IgD-negative memory B cell (primary cell): Measurements from ENCODE around the gene KIF5A. TPM values are rescaled to one million over a fixed set of nuclear protein-coding genes. Genes with fewer than 3 reads are reported as not detected.

Experiments
- H3K27ac Mint-ChIP-seq, 3 donors: one replicate each; pipeline ENCODE4 v1.8.0; 2020 to 2022; ENCODE audit warnings: mild to moderate bottlenecking in 3 of 3, mixed read lengths in 3 of 3, moderate library complexity in 1 of 3
- H3K27me3 Mint-ChIP-seq: one replicate; pipeline ENCODE4 v1.8.0; 2021; ENCODE audit warnings: mixed read lengths
- H3K36me3 Mint-ChIP-seq: one replicate; pipeline ENCODE4 v1.8.0; 2020; ENCODE audit warnings: mild to moderate bottlenecking, mixed read lengths
- H3K4me1 Mint-ChIP-seq, 3 donors: one replicate each; pipeline ENCODE4 v1.8.0; 2020 to 2022; ENCODE audit warnings: mixed read lengths in 3 of 3, mild to moderate bottlenecking in 1 of 3
- H3K4me3 Mint-ChIP-seq, 4 donors: one replicate each; pipeline ENCODE4 v1.8.0; 2020 to 2022; ENCODE audit warnings: mild to moderate bottlenecking in 4 of 4, mixed read lengths in 4 of 4, moderate library complexity in 3 of 4
- H3K9me3 Mint-ChIP-seq, 3 donors: one replicate each; pipeline ENCODE4 v1.8.0; 2020 to 2021; ENCODE audit warnings: mixed read lengths in 3 of 3, mild to moderate bottlenecking in 1 of 3
- polyA plus RNA-seq: library from polyadenylated mRNA; unstranded; fragments of 300-500 nt; fragmentation: Illumina TruSeq; gene quantifications from one replicate; pipeline ENCODE4 v1.2.3, GENCODE V29; 2021

KIF5A gene
- polyA plus RNA-seq, 1 donor from 2014 or later: not detected

DNA sequence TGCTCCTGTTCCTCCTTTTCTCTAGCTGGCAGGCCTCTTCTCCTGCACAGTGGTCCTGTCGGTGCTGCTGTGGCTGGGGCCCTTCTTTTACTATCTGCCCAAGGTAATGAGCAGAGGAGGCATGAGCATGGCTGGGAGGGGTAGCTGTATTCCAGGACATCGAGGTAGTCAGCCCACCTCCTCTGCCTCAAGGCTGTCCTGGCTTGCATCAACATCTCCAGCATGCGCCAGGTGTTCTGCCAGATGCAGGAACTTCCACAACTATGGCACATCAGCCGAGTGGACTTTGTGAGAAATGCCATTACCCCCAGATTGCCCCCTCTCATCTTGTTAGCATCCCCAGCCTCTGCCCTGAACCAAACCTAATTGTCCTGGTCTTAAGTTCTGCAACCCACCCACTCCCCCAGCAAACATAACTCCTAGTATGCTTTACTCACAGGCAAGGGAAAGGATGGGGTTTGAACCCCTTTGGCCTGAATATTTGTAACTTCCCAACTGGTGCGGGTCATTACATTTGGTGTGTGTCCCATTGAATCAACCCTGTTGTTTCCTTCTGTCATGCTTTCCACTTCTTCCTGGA is 74.1 kb downstream of the KIF5A start:
- H3K27me3 Mint-ChIP-seq: peaks cover 85% of the 10 kb centered on the region
- no peak overlapping the region for H3K4me3 Mint-ChIP-seq
- peaks cover 18 to 28% (median 19%) of the 10 kb centered on the region in 3 donors for H3K4me1 Mint-ChIP-seq
- H3K36me3 Mint-ChIP-seq: no peaks in the 10 kb centered on the region
- no peak overlapping the region for H3K27ac Mint-ChIP-seq
- H3K9me3 Mint-ChIP-seq: no peaks in the 10 kb centered on the region

DNA sequence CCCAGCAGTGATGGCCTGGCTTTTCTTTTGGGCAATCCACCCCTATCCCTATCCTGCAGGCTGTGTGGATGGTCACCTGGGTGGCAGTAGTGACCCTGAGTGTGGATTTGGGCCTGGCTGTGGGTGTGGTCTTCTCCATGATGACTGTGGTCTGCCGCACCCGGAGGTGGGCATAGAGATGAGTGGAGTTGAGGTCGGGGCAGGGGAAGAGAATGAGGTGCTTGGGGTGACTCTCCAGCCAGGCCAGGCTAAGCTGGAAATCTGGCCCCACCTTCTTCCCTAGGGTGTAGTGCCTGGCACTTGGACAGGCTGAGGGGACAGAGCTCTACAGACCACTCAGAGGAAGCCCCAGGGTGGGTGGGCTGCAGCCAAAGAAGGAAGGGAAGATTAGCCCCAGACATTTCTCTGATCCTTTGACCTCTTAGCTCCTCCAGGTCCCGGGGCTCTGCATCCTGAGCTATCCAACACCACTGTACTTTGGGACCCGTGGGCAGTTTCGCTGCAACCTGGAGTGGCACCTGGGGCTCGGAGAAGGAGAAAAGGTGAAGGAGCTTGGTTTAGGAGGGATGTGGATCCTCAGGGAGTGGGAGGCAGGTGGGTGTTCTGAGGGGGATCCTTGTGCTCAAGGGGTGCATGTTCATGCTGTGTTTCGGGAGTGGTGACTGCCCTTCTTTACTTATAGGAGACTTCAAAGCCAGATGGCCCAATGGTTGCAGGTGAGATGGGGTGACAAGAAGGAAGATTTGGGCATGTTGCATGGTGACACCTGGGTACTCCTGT is 74.8 kb downstream of the KIF5A start:
- Mint-ChIP-seq H3K27ac (no peak overlapping the region), H3K36me3 (peaks cover 1% of the 10 kb centered on the region), H3K9me3 (no peaks in the 10 kb centered on the region), H3K4me1 (peaks cover 15 to 25% (median 19%) of the 10 kb centered on the region in 3 donors), H3K27me3 (peaks cover 82% of the 10 kb centered on the region), H3K4me3 (peak overlapping the region in 1 of 4 donors; percentile 14)

DNA sequence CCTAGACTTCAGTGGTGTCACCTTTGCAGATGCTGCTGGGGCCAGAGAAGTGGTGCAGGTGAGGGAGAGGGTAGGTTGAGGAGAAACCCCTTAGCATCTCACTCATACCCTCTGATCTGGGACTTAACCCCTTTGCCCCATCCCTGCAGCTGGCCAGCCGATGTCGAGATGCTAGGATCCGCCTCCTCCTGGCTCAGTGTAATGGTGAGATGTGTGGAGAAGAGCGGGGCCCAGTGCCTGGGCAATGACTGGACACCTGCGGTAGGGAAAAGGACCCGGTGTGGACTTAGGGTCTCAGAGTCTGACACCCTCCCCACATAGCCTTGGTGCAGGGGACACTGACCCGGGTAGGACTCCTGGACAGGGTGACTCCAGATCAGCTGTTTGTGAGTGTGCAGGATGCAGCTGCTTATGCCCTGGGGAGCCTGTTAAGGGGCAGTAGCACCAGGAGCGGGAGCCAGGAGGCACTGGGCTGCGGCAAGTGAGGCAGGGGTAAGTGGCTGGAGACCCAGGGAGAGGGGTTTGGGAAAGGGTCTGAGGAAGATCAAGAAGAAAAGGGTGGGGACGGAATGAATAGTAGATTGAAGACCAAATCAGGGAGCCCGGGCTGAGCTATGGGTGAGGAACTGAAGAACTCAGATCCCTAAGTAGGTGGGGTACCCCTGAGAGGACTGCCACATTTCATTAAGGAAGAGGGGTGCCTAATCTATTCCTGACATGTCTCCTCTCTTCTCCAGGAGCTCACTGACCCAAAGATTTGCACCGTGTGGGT is 75.6 kb downstream of the KIF5A start:
- no peaks in the 10 kb centered on the region for H3K9me3 Mint-ChIP-seq
- H3K27me3 Mint-ChIP-seq: peaks cover 82% of the 10 kb centered on the region
- H3K4me3 Mint-ChIP-seq: peak overlapping the region in 1 of 4 donors; percentile 14
- peaks cover 10 to 22% (median 16%) of the 10 kb centered on the region in 3 donors for H3K4me1 Mint-ChIP-seq
- H3K36me3 Mint-ChIP-seq: peaks cover 1% of the 10 kb centered on the region
- peak overlapping the region in 1 of 3 donors; percentile 59 for H3K27ac Mint-ChIP-seq

DNA sequence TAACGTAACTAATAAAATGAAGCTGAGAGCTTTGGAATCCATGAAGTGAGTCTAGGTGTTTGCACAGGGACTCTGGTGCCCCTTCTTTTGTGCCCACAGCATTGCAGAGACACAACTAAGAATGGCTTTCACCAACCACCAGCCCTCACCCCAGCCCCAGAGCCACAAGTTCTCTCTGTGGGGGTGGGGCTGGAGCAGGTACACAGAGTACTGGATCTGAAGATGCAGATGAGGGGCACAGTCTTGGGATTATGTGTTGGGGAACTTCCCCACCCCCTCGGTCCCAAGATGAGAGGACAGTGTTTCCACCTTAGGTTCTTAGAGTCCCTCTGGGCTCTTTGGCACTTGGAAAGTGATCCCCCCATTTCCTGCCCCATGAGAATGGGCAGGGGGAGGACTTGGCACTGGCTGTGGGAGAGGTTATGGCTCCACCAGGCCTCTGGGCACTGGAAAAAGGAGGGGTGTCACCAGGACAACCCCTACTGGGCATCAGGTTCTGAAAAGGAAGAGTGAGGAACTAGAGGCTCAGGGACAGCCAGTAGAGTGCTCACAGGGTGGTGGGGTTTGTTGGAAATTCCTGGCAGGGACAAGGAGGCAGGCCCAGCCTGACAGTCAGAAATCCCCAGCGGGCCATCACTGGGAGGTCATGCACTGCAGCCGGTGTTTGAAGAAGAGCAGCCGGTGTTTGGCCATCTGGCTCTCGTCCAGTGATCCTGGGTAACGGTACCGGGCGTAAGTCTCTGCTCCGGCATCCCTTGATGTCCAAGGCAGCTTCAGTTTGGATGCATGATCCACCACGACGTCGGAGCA is 76.5 kb downstream of the KIF5A start:
- Mint-ChIP-seq H3K9me3 (no peaks in the 10 kb centered on the region), H3K27me3 (peaks cover 82% of the 10 kb centered on the region), H3K4me3 (peak overlapping the region in 2 of 4 donors; percentile 8 to 67), H3K36me3 (peaks cover 1% of the 10 kb centered on the region), H3K4me1 (peaks cover under 1 to 14% (median 13%) of the 10 kb centered on the region in 3 donors), H3K27ac (peak overlapping the region in 1 of 3 donors; percentile 59)

DNA sequence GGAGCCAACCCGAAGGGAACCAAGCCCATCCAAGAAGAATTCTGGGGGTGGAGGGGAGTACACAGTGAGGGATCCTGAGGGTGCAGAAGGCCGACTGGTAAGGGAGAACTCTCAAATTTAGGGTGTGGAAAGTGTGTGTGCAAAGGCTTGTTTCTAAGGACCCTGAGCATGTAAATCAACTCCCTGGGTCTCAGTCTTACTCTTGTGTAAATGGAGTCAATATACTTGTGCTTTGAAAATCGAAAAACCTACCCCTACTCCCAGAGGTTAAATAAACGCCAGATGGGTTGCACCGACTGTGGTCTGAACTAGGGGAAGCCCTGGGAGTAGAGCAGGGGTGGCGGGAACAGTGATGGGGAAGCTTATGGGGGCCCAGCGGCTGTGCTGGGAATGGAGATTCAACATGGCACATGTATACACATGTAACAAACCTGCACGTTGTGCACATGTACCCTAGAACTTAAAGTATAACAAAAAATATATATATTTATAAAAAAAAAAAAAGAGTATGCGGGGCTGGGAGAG is 77.1 kb downstream of the KIF5A start:
- no peak overlapping the region for H3K27ac Mint-ChIP-seq
- H3K4me3 Mint-ChIP-seq: peak overlapping the region in 1 of 4 donors; percentile 8
- H3K4me1 Mint-ChIP-seq: peaks cover 0 to 13% (median 12%) of the 10 kb centered on the region in 3 donors
- peaks cover 79% of the 10 kb centered on the region for H3K27me3 Mint-ChIP-seq
- H3K36me3 Mint-ChIP-seq: peaks cover 1% of the 10 kb centered on the region
- no peaks in the 10 kb centered on the region for H3K9me3 Mint-ChIP-seq

DNA sequence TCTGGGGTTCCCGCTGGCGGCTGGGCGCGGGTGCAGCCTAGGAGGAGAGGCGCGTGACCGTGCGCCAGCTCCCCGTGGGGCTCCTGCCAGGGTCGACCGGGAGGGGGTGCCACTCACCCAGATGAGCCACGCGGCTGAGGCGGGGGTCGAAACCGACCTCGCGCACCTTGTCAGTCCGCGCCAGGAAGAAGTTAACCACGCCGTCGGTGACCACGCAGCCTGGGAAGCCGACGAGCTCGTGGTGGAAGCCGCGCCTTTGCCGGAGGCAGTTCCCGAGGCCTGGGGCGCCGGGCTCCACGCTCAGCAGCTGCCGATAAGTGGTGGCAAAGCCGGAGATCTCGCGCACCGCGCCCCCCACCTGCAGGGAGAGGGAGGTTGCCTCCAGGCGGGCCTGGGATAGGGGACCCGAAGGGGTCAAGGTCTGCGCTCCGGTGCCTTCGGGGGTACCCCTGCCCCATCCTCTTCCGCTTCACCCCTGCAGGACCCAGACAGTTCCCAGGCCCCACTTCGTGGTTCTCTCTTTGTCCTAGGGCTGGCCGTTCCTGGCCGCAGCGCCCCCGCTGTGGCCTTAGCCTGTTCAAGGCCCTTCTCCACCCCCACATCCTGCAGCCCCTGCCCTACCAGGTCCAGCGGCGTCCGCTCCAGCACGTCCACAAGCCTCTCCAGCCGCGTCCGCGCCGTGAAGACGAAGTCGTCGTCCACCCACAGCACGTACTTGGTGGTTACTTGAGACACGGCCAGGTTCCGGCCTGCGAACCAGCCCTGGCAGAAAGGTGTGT is 77.8 kb downstream of the KIF5A start:
- Mint-ChIP-seq H3K36me3 (peaks cover 1% of the 10 kb centered on the region), H3K27me3 (peaks cover 76% of the 10 kb centered on the region), H3K27ac (no peak overlapping the region), H3K9me3 (no peaks in the 10 kb centered on the region), H3K4me3 (peak overlapping the region in 2 of 4 donors; percentile 45 to 51), H3K4me1 (peaks cover 2 to 13% (median 11%) of the 10 kb centered on the region in 3 donors)

DNA sequence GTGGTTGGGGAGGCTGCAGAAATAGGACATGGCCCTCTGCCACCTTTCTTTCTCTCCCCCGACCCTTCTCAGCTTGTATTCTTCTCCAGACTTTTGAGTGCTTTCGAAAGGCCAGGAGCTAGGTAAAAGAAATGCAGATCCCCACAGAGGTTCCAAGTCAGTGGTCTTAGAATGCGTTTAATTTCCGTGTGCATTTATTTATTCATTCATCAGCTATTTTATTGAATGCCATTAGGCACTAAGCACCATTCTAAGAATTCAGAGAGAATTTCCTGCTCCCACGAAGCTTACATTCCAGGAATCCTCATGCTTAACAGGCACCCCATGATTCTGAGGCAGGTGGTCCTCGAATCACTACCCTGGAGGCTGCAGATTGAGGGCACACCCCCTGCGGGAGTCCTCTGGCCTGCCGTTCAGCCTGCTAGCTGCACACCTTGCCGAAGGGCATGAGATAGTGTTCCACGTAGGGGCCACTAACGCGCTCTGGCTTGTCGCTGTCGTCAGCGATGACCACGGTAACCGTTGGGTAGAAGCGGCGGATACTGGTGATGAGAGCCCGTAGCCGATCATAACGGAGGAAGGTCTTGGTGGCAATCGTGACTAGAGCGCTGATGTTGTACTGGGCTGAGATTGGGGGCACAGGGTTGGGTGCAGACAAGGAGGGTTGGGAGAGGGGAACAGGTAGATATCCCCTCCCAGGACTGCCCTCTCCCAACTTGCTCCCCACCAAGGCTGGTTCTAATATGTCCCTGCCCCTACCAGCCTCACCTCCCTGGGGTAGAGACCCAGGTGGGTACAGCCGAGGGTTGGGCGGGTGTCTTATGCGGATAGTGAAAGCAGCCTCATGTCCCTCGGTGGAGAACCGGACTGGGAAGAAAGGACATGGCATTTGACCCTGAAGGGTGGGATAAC is 78.7 kb downstream of the KIF5A start:
- Mint-ChIP-seq H3K27ac (no peak overlapping the region), H3K4me1 (peaks cover 6 to 18% (median 11%) of the 10 kb centered on the region in 3 donors), H3K9me3 (no peaks in the 10 kb centered on the region), H3K36me3 (peaks cover 1% of the 10 kb centered on the region), H3K27me3 (peaks cover 75% of the 10 kb centered on the region), H3K4me3 (no peak overlapping the region)

DNA sequence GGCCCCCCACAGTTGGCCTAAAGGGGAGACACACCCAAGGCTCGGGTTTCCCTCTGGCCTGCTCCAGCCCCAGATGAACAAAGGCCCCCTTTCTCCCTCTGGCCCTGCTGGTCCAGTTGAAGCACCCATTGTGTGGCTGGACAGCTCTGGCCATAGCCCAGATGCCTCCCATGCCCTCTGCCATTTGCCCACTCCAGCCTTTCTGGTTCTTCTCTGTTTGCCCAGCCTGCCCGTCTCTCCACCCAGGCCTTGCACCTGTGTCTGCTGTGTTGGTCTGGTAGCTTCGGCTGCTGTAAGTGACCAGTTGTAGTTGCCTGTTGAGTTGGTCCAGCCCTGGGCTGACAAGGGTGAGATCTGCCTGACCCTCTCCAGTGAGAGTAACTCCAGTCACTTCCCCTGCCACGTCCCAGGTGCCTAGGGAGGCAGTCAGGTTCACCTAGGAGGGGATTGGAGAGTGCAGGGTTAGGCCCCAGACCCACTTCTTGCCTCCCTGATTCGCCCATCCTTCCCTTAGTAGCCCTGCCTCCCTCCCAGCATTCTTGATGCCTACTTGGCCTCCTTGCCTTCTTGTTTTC is 80.1 kb downstream of the KIF5A start:
- Mint-ChIP-seq H3K4me1 (peaks cover 7 to 15% (median 11%) of the 10 kb centered on the region in 3 donors), H3K9me3 (no peaks in the 10 kb centered on the region), H3K27me3 (peaks cover 64% of the 10 kb centered on the region), H3K27ac (no peak overlapping the region), H3K36me3 (peaks cover 1% of the 10 kb centered on the region), H3K4me3 (no peak overlapping the region)

DNA sequence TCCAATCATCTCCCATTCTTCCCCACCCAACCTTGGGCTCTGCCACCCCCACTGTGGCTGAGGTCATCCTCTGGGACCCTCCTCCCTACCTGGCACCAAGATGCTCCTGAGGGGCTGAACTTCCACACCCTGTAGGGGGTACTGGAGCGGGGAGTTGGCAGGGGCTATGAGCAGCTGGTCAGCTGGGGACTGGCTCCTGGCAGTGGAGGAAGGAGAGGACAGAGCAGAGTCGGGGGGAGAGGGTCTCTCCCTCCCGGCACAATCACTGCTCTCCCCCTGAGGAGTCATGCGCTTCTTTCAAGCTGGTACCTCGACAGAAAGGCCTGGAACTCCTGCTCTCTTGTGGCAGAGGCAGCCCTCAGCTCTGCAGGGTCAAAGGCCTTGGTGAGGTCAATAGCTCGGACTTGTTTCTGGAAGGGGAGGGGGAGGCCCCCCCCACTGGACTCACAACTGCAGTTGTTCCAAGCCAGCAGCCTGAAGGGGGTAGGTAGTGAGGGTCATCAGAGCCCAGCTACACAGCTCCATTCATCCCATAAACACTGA is 81.1 kb downstream of the KIF5A start:
- H3K4me3 Mint-ChIP-seq: peak overlapping the region in 1 of 4 donors; percentile 3
- H3K36me3 Mint-ChIP-seq: peaks cover 1% of the 10 kb centered on the region
- H3K4me1 Mint-ChIP-seq: peaks cover 7 to 15% (median 11%) of the 10 kb centered on the region in 3 donors
- H3K27ac Mint-ChIP-seq: no peak overlapping the region
- peaks cover 56% of the 10 kb centered on the region for H3K27me3 Mint-ChIP-seq
- no peaks in the 10 kb centered on the region for H3K9me3 Mint-ChIP-seq

DNA sequence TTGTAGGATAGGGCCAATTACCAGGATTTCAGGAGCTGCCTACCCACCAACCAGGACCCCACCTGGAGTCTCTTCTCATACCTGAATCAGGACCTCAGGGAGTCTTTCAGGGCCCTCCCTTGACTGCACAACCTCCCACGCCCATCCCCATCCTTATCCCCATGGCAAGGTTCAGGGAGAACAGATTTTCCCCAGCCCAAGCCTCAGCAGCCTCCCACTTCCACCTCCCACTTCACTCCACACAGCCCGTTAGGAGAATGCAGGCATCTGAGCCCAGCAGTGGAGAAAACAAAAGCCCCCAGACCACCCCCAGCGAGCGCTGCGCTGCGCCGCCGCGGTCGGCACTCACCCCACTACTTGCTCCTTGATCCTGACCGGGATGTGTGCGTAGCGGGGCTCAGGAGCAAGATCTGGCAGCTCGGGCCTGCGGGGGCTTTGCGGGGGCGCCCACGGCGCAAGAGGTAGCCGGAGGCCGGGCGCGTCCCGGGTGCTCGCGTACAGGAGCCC is 81.8 kb downstream of the KIF5A start:
- Mint-ChIP-seq H3K4me3 (peak overlapping the region; percentile 3 to 89 (median 56)), H3K27ac (no peak overlapping the region), H3K27me3 (peaks cover 50% of the 10 kb centered on the region), H3K4me1 (peaks cover 7 to 15% (median 11%) of the 10 kb centered on the region in 3 donors), H3K36me3 (peaks cover 1% of the 10 kb centered on the region), H3K9me3 (no peaks in the 10 kb centered on the region)

DNA sequence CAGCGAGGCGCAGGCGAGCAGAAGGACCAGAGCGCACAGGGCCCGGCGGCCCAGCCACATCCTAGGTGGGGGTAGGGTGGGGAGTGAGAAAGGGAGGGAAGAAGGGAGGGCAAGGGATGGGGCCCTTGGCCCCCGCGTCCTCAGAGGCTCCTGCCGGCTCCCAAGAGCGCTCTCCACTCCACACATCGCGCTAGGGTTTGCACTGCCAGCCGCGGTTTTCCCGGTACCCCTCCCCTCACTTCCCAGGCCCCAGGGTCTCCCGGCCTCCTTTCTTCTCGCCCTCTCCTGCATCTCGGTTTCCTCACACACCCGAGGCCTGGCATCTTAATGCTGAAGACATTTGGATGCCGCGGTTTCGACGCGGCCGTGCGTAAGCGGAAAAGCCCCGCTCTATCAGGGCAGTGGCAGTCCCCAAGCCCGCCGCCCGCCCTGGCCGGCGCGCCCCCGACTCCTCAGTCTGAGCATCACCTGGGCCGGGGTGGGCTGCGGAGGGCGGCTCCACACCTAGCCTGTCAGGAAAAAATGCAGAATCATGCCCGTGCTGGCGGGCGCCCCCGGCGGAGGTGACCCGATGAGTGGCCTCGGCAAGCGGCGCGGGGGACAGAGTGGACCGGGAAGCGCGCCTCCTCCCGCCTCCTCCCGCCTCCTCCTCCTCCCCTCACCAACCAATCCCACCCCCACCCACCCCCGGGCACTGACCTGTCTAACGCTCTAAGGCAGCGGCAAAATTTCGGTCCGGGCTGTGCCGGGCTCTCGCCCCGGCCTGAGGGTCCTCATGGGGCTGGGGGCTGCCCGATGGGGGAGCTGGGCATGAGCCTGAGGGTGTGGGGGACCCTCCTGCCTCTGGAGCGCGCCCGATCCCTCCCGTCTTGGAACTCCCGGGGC is 82.5 kb downstream of the KIF5A start:
- Mint-ChIP-seq H3K9me3 (no peaks in the 10 kb centered on the region), H3K27me3 (peaks cover 45% of the 10 kb centered on the region), H3K27ac (no peak overlapping the region), H3K4me3 (peak overlapping the region; percentile 19 to 93 (median 77)), H3K36me3 (peaks cover 1% of the 10 kb centered on the region), H3K4me1 (peaks cover 7 to 11% (median 8%) of the 10 kb centered on the region in 3 donors)
